HepG2 (cell line): Measurements from ENCODE around the gene SELENOV. TPM values are rescaled to one million over a fixed set of nuclear protein-coding genes. Genes with fewer than 3 reads are reported as not detected.
A peak's percentile ranks its signal among the peaks of the same experiment; 100 is the strongest.

Experiments
- BCLAF1 ChIP-seq: fragments of 450-650 bp; IDR thresholded peaks from 2 replicates; pipeline ENCODE4 v1.6.1; 2017; ENCODE audit warnings: mild to moderate bottlenecking
- DR1 ChIP-seq: sonication (generic); formaldehyde crosslinking; IDR thresholded peaks from 2 replicates; pipeline ENCODE4 v1.8.0; 2021; ENCODE audit warnings: mild to moderate bottlenecking, missing genetic modification reagents, inconsistent platforms
- KMT2A ChIP-seq: sonication (generic); formaldehyde crosslinking; IDR thresholded peaks from 2 replicates; pipeline ENCODE4 v1.4.0; 2020; ENCODE audit warnings: missing genetic modification reagents
- MTF2 ChIP-seq: sonication (generic); formaldehyde crosslinking; IDR thresholded peaks from 2 replicates; pipeline ENCODE4 v1.5.0; 2020; ENCODE audit warnings: missing genetic modification reagents, borderline replicate concordance
- RXRB ChIP-seq: IDR thresholded peaks from 2 replicates; pipeline ENCODE4 v1.6.1; 2016; ENCODE audit warnings: borderline replicate concordance, missing genetic modification reagents, missing compliant biosample characterization
- SIX1 ChIP-seq: sonication (generic); formaldehyde crosslinking; IDR thresholded peaks from 2 replicates; pipeline ENCODE4 v1.4.0; 2020; ENCODE audit warnings: missing genetic modification reagents, borderline replicate concordance
- SRSF1 ChIP-seq: fragments of 200-400 bp; formaldehyde crosslinking; optimal IDR thresholded peaks from 2 replicates; pipeline ENCODE3; 2017; ENCODE audit warnings: mild to moderate bottlenecking, low read depth, low read length, moderate library complexity
- SRSF4 ChIP-seq: fragments of 200-400 bp; formaldehyde crosslinking; IDR thresholded peaks from one replicate; pipeline ENCODE4 v1.6.1; 2018; ENCODE audit warnings: mild to moderate bottlenecking, low read depth, low read length, moderate library complexity; ENCODE audit not compliant: poor library complexity, severe bottlenecking
- ZBTB10 ChIP-seq: sonication (generic); formaldehyde crosslinking; IDR thresholded peaks from 2 replicates; pipeline ENCODE4 v1.4.0; 2020; ENCODE audit warnings: missing genetic modification reagents, borderline replicate concordance
- ZNF547 ChIP-seq: sonication (generic); formaldehyde crosslinking; IDR thresholded peaks from 2 replicates; pipeline ENCODE4 v1.5.1; 2020; ENCODE audit warnings: mild to moderate bottlenecking, missing genetic modification reagents
- ZNF563 ChIP-seq: sonication (generic); formaldehyde crosslinking; IDR thresholded peaks from 2 replicates; pipeline ENCODE4 v1.8.0; 2022; ENCODE audit warnings: mild to moderate bottlenecking, moderate library complexity, missing genetic modification reagents
- ZNF703 ChIP-seq: sonication (generic); formaldehyde crosslinking; IDR thresholded peaks from 2 replicates; pipeline ENCODE4 v1.5.1; 2020; ENCODE audit warnings: missing genetic modification reagents, mild to moderate bottlenecking, moderate library complexity, borderline replicate concordance
- ZNF75D ChIP-seq: sonication (generic); formaldehyde crosslinking; IDR thresholded peaks from 2 replicates; pipeline ENCODE4 v1.8.1; 2023; ENCODE audit warnings: missing genetic modification reagents, mild to moderate bottlenecking, borderline replicate concordance
- polyA plus RNA-seq, 8 experiments: library from polyadenylated mRNA; depleted of rRNA in 3 of 8; stranded (reverse) in 7 of 8; unstranded in 1 of 8; fragments of >200 nt; fragmentation: Illumina TruSeq in 4 of 8; extraction: Trizol in 4 of 8; gene quantifications; 2 replicates each; pipeline versions ENCODE4 v1.2.1 to v1.2.3, GENCODE V29; 2011 to 2016; ENCODE audit warnings: low read depth in 4 of 8, missing spikeins in 1 of 8, mixed read lengths in 1 of 8; ENCODE audit not compliant: insufficient read depth in 1 of 8
- total RNA-seq, 5 experiments: library from RNA; depleted of rRNA; stranded (reverse); fragments of >200 nt; fragmentation: Illumina TruSeq; extraction: Trizol; gene quantifications; 2 replicates each; pipeline ENCODE4 v1.2.3, GENCODE V29; 2016; ENCODE audit warnings: low read depth in 1 of 5
- TF ChIP-seq, protein P1 (sequence below): sonication (generic); formaldehyde crosslinking; IDR thresholded peaks from 2 replicates; pipeline ENCODE4 v1.5.1; 2020; ENCODE audit warnings: missing genetic modification reagents, mild to moderate bottlenecking, borderline replicate concordance

SELENOV gene
- total and polyA plus RNA-seq, 2 of the 13 experiments (the other 11 are each of a cell fraction or from before 2014, with no cell fraction given) = not detected

GRCh38 chr19:39532233-39533002, 17.5 kb downstream of the SELENOV start, which contains the start of gene EID2B (continued):
- TF ChIP-seq ZNF75D (CRISPR knock-in tag) = no peak
- TF ChIP-seq ZNF547 (CRISPR knock-in tag) = peak; percentile 45; the same call in 1 of the 2 replicates
- TF ChIP-seq SRSF1 = no peak
- no peak for TF ChIP-seq BCLAF1
- TF ChIP-seq DR1 = 0 out of 2 replicates have a peak, but pooled peaks have one; percentile 38
- TF ChIP-seq, protein P1, sequence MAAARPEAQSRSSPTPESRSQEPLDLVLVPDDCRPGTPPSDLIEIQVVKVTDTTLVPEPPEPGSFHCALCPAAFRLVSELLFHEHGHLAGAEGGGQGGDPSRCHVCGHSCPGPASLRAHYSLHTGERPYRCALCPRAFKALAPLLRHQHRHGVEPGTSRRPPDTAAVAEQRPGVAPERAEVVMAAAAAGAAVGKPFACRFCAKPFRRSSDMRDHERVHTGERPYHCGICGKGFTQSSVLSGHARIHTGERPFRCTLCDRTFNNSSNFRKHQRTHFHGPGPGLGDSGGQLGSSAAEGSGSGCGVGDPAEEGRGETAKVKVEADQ (CRISPR knock-in tag) = no peak
- TF ChIP-seq ZNF703 (CRISPR knock-in tag) = no peak
- TF ChIP-seq RXRB = no peak
- TF ChIP-seq SIX1 = no peak
- TF ChIP-seq KMT2A = peak; percentile 86; the same call in 1 of the 2 replicates
- no peak for TF ChIP-seq ZBTB10 (CRISPR knock-in tag)
- peak; percentile 61; the same call in 1 of the 2 replicates for TF ChIP-seq MTF2 (CRISPR knock-in tag)
- peak; percentile 38; the same call in 1 of the 2 replicates for TF ChIP-seq ZNF563 (CRISPR knock-in tag)
- no peak for TF ChIP-seq SRSF4
